Loucy (cell line): ENCODE data around the gene IL36B.

ENCODE experiments used
- H2AFZ ChIP-seq: fragments of 200-600 bp; sonication (generic); 2 replicates; pipeline ENCODE4 v1.6.0; 2016; ENCODE audit warnings: antibody characterized with exemption, mild to moderate bottlenecking, low read length, moderate library complexity
- H3F3A ChIP-seq: fragments of 200-600 bp; 2 replicates; pipeline ENCODE4 v1.6.0; 2016; ENCODE audit warnings: antibody characterized with exemption, low read depth, mild to moderate bottlenecking
- H3K27me3 ChIP-seq: fragments of 200-600 bp; sonication (generic); 2 replicates; pipeline ENCODE4 v1.6.1; 2014; ENCODE audit warnings: low read length, mild to moderate bottlenecking; ENCODE audit not compliant: insufficient read depth, poor library complexity, severe bottlenecking
- H3K36me3 ChIP-seq: fragments of 200-600 bp; sonication (generic); 2 replicates; pipeline ENCODE4 v1.6.1; 2016; ENCODE audit warnings: low read length; ENCODE audit not compliant: insufficient read depth
- H3K4me1 ChIP-seq: fragments of 200-600 bp; sonication (generic); 2 replicates; pipeline ENCODE4 v1.5.1; 2014; ENCODE audit warnings: low read length, mild to moderate bottlenecking; ENCODE audit not compliant: insufficient read depth, poor library complexity, severe bottlenecking
- H3K4me2 ChIP-seq: fragments of 200-600 bp; sonication (generic); 2 replicates; pipeline ENCODE4 v1.6.0; 2014; ENCODE audit warnings: antibody characterized with exemption, low read length, low read depth, mild to moderate bottlenecking; ENCODE audit not compliant: poor library complexity, severe bottlenecking
- H3K4me3 ChIP-seq: fragments of 200-600 bp; sonication (generic); 2 replicates; pipeline ENCODE4 v1.5.1; 2014; ENCODE audit warnings: low read length, mild to moderate bottlenecking, mixed read lengths; ENCODE audit not compliant: poor library complexity, severe bottlenecking
- H3K79me2 ChIP-seq: fragments of 200-600 bp; sonication (generic); 2 replicates; pipeline ENCODE4 v1.6.1; 2014; ENCODE audit warnings: low read length; ENCODE audit not compliant: insufficient read depth
- H3K9ac ChIP-seq: fragments of 200-600 bp; sonication (generic); 2 replicates; pipeline ENCODE4 v1.6.0; 2014; ENCODE audit warnings: mild to moderate bottlenecking, low read depth, low read length, moderate library complexity; ENCODE audit not compliant: poor library complexity, severe bottlenecking
- H3K9me2 ChIP-seq: fragments of 200-600 bp; sonication (generic); replicated peaks from 2 replicates; pipeline ENCODE4 v1.6.1; 2016; ENCODE audit warnings: low read depth, low read length, mixed read lengths
- H3K9me3 ChIP-seq: fragments of 200-600 bp; sonication (generic); 2 replicates; pipeline ENCODE4 v1.6.1; 2014; ENCODE audit warnings: mild to moderate bottlenecking, antibody characterized with exemption, low read length, low read depth; ENCODE audit not compliant: insufficient read depth
- H4K20me1 ChIP-seq: fragments of 200-600 bp; sonication (generic); 2 replicates; pipeline ENCODE4 v1.6.0; 2014; ENCODE audit warnings: antibody characterized with exemption, low read length, mild to moderate bottlenecking; ENCODE audit not compliant: insufficient read depth, poor library complexity, severe bottlenecking
- CTCF ChIP-seq: fragments of 200-600 bp; sonication (generic); conservative IDR thresholded peaks from 2 replicates; pipeline ENCODE4 v1.5.1; 2014; ENCODE audit warnings: mild to moderate bottlenecking, antibody characterized with exemption, low read length
- EZH2phosphoT487 ChIP-seq: fragments of 200-600 bp; IDR thresholded peaks from 2 replicates; pipeline ENCODE4 v1.6.1; 2018; ENCODE audit warnings: antibody characterized with exemption, mild to moderate bottlenecking, moderate library complexity, borderline replicate concordance

Gene IL36B

DNA sequence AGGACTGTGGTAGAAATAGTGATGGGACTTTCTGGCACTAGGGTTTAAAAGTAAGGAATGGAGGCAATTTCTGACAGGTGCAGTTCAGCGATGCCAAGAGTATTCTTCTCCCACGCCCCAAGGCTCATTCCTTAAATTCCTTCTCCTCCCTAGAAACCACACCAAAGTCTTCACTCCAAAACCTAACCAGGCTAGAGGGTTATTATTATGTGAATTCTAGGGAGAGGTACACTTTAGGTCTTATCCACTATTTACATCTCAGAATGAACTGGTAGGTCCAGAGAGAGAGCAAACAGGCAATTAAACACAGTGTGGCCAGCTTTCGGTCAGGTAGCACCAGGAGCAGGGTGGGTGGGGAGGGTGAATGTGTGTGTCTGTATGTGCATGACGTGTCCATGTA, 26.5 kb upstream of the IL36B start:
- TF ChIP-seq EZH2phosphoT487 (no peak), CTCF (no peak)
- Histone ChIP-seq H3K36me3 (no peaks in the 10 kb centered on the region), H3K4me1 (no peaks in the 10 kb centered on the region), H3K27me3 (no peaks in the 10 kb centered on the region), H3K4me2 (no peak overlapping the region), H3K79me2 (no peaks in the 10 kb centered on the region), H4K20me1 (no peaks in the 10 kb centered on the region), H3K9me2 (no peaks in the 10 kb centered on the region), H3K4me3 (no peak overlapping the region), H3K9me3 (no peaks in the 10 kb centered on the region), H3K9ac (no peak overlapping the region), H3F3A (no peaks in the 10 kb centered on the region), H2AFZ (no peak overlapping the region)

DNA sequence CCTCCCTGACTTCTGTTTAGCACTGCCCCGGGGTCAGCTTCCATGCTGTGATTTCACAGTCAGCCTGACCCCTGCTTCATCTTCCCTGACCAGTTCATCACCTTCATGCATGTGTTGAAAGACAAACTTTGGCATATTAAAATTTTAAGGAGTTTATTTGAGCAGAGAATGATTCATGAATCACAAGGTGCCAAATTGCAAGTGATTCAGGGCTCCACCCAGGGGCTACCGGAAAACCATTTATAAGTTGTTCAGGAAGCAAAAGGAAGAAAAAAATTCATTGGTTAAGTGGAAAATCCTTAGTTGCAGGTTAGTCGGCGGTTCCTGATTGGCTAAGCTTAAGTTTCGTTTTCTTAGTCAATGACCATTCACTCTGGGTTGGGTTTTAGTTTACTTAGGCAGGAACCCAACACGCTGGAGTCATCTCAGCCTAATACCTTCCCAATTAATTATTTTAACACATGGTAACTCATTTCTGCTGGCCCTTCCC, 25.7 kb upstream of the IL36B start:
- H3K4me2 ChIP-seq, result no peak overlapping the region

DNA sequence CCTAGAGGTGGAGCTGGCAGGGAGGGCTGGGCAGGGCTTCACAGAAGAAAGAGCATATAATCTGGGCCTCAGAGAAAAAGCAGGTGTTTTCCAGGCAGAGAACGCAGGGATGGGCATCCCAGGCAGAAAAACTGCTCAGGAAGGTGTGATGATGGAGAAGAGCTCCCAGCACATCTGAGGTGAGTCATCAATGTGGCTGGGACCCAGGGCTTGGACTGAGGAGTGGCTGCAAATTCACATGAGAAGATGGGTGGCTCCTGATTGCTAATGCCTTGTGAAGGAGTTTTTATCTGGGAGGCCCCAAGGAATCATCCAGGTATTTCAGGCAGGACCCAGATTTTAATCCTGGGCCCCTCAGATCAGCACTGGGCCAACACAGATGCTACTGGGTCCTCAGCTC, 25.3 kb upstream of the IL36B start:
- no peaks in the 10 kb centered on the region for H3K79me2 ChIP-seq
- H4K20me1 ChIP-seq, result no peaks in the 10 kb centered on the region
- H3K4me3 ChIP-seq, result no peak overlapping the region
- H3K4me1 ChIP-seq, result no peaks in the 10 kb centered on the region
- H3F3A ChIP-seq, result no peaks in the 10 kb centered on the region
- TF ChIP-seq CTCF, result no peak
- no peak for TF ChIP-seq EZH2phosphoT487
- H2AFZ ChIP-seq, result no peak overlapping the region
- H3K27me3 ChIP-seq, result no peaks in the 10 kb centered on the region
- H3K4me2 ChIP-seq, result no peak overlapping the region
- H3K36me3 ChIP-seq, result no peaks in the 10 kb centered on the region
- H3K9ac ChIP-seq, result no peak overlapping the region
- no peaks in the 10 kb centered on the region for H3K9me3 ChIP-seq
- H3K9me2 ChIP-seq, result no peaks in the 10 kb centered on the region

More for the DNA sequence above, 25.7 kb upstream of the IL36B start:
- H2AFZ ChIP-seq, result no peak overlapping the region
- no peak overlapping the region for H3K4me3 ChIP-seq
- H3K9me2 ChIP-seq, result no peaks in the 10 kb centered on the region
- H3K79me2 ChIP-seq, result no peaks in the 10 kb centered on the region
- no peaks in the 10 kb centered on the region for H4K20me1 ChIP-seq
- no peak overlapping the region for H3K9ac ChIP-seq
- H3K9me3 ChIP-seq, result no peaks in the 10 kb centered on the region
- H3K36me3 ChIP-seq, result no peaks in the 10 kb centered on the region
- no peak for TF ChIP-seq CTCF
- TF ChIP-seq EZH2phosphoT487, result no peak
- no peaks in the 10 kb centered on the region for H3K4me1 ChIP-seq
- no peaks in the 10 kb centered on the region for H3F3A ChIP-seq
- H3K27me3 ChIP-seq, result no peaks in the 10 kb centered on the region
